HG02840 (cell line): ENCODE measurements around the gene RNF186.
"Not testable (repeated sequence)": the region's sequence is repeated elsewhere in the genome, so short reads cannot be mapped to it uniquely, and the experiment has no call there.

Source experiments
- ATAC-seq: cut with Tn5 transposase; IDR thresholded peaks from one replicate; pipeline ENCODE4 v1.9.1; 2021; ENCODE audit warnings: mild to moderate bottlenecking, moderate library complexity, moderate number of reproducible peaks; ENCODE audit not compliant: unreplicated experiment, low FRiP score

Gene RNF186

GRCh38 chr1:19825298-19825697 lies 10.2 kb upstream of the RNF186 start:
- no peak for ATAC-seq

GRCh38 chr1:19824541-19824940 lies 9.5 kb upstream of the RNF186 start:
- no peak for ATAC-seq

- ATAC-seq, result no peak
Measured at GRCh38 chr1:19824036-19824435, 9.0 kb upstream of the RNF186 start.

GRCh38 chr1:19819701-19820100 lies 4.6 kb upstream of the RNF186 start:
- no peak for ATAC-seq

GRCh38 chr1:19818324-19818723 lies 3.2 kb upstream of the RNF186 start:
- no peak for ATAC-seq

- no peak for ATAC-seq
Measured at GRCh38 chr1:19817160-19817559, 2.1 kb upstream of the RNF186 start.

GRCh38 chr1:19816737-19817086 lies 1.6 kb upstream of the RNF186 start:
- ATAC-seq, result not testable (repeated sequence)

- no peak for ATAC-seq
Measured at GRCh38 chr1:19815801-19816736, 986 bp upstream of the RNF186 start.

GRCh38 chr1:19814244-19814661 lies 830 bp downstream of the RNF186 start:
- no peak for ATAC-seq

GRCh38 chr1:19813643-19813960 lies 1.5 kb downstream of the RNF186 start:
- no peak for ATAC-seq

- no peak for ATAC-seq
Measured at GRCh38 chr1:19812875-19813642, 2.0 kb downstream of the RNF186 start.

- ATAC-seq, result no peak
Measured at GRCh38 chr1:19811206-19811851, 3.8 kb downstream of the RNF186 start.

- ATAC-seq, result no peak
Measured at GRCh38 chr1:19809044-19809750, 5.9 kb downstream of the RNF186 start.

- no peak for ATAC-seq
Measured at GRCh38 chr1:19808351-19808750, 6.7 kb downstream of the RNF186 start.

GRCh38 chr1:19804831-19805251 lies 10.2 kb downstream of the RNF186 start:
- no peak for ATAC-seq

GRCh38 chr1:19802269-19802668 lies 12.8 kb downstream of the RNF186 start:
- ATAC-seq, result no peak

GRCh38 chr1:19800076-19800804 lies 14.8 kb downstream of the RNF186 start:
- ATAC-seq, result no peak

- ATAC-seq, result no peak
Measured at GRCh38 chr1:19799230-19800075, 15.6 kb downstream of the RNF186 start, which contains the start of gene TMCO4. Gene TMCO4 (minus strand): TSS chr1:19799916. CDS start chr1:19780758, 19,158 bp downstream.
